ENCODE data around the gene KCND3. TPM values are rescaled to one million over a fixed set of nuclear protein-coding genes. Genes with fewer than 3 reads are reported as not detected.

Gene KCND3
- total and polyA plus RNA-seq, 2 donors (not counting 3 experiments of a cell fraction or from before 2014, with no cell fraction given), result 0.03 TPM; not detected in 1

DNA sequence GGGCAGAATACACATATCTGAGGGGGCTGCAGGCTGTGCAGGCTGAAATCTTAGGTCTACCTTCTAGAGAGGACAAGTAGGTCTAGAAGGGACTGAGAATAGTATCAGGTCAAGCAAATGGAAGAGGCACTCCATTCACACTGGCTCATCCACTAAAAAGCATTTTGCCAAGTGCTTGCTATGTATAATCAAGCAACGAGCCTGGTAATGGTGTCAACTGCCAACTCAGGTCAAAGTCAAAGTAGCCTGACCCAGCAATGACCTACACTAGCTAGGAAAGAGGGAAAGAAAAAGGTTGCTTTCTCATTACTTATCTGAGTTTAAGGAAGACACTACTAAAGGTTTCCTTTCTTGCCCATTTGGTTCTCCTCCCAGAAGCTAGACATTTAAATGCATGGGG is 10.8 kb downstream of the KCND3 start:
- no peaks in the 10 kb centered on the region for H3K4me1 ChIP-seq (ENCODE audit: control insufficient read depth, extremely low read depth, insufficient read depth, low read length)
- no peak for DNase-seq (ENCODE audit: low read depth, low spot score)
- intact Hi-C loops (cut with micrococcal nuclease), result no loop called here
- no peaks in the 10 kb centered on the region for H3K36me3 ChIP-seq (ENCODE audit: control insufficient read depth in 2 of 2, extremely low read depth in 1 of 2, insufficient read depth in 2 of 2, low read length in 2 of 2)
- no peaks in the 10 kb centered on the region for H3K27me3 ChIP-seq (ENCODE audit: control insufficient read depth in 2 of 2, insufficient read depth in 2 of 2, low read length in 2 of 2)
- H3K9ac ChIP-seq (replicated peaks; ENCODE audit: extremely low read depth, insufficient read depth, low read length), result no peak overlapping the region
- ChIA-PET CTCF (no interaction called here), POLR2A (no interaction called here)
- no peak for FAIRE-seq
- H3K9me3 ChIP-seq (replicated peaks; ENCODE audit: control insufficient read depth, insufficient read depth, low read length), result no peaks in the 10 kb centered on the region
- TF ChIP-seq, protein P1, sequence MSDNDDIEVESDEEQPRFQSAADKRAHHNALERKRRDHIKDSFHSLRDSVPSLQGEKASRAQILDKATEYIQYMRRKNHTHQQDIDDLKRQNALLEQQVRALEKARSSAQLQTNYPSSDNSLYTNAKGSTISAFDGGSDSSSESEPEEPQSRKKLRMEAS (IDR thresholded peaks at IDR 0.05; ENCODE audit: insufficient read depth, insufficient read length), result no peak
- TF ChIP-seq POLR2A (IDR thresholded peaks at IDR 0.05; ENCODE audit: low read depth, low read length) (no peak), JUN (IDR thresholded peaks at IDR 0.05; ENCODE audit: borderline replicate concordance, insufficient read depth, insufficient read length, low read depth) (no peak), CTCF (IDR thresholded peaks at IDR 0.05; ENCODE audit: extremely low read depth in 1 of 2, insufficient read depth in 1 of 2, low read depth in 1 of 2, low read length in 2 of 2) (no peak), FOS (IDR thresholded peaks at IDR 0.05; ENCODE audit: borderline replicate concordance, insufficient read depth, low read length) (no peak), POLR2AphosphoS5 (IDR thresholded peaks at IDR 0.05; ENCODE audit: insufficient read depth, low read depth, low read length) (no peak), EZH2 (IDR thresholded peaks at IDR 0.05; ENCODE audit: borderline replicate concordance, low read depth, low read length, severe bottlenecking) (no peak), GATA2 (IDR thresholded peaks at IDR 0.05; ENCODE audit: insufficient read depth, insufficient read length, low read depth, low read length) (no peak), MYC (IDR thresholded peaks at IDR 0.05; ENCODE audit: low read depth, low read length) (no peak)
- no peak overlapping the region for H3K4me2 ChIP-seq (ENCODE audit: insufficient read depth, low read length)
- H3K79me2 ChIP-seq (ENCODE audit: control insufficient read depth, insufficient read depth, low read length), result no peaks in the 10 kb centered on the region
- H3K27ac ChIP-seq (ENCODE audit: insufficient read depth, low read depth, low read length), result no peak overlapping the region
- no peak overlapping the region for H3K4me3 ChIP-seq (replicated peaks in 1 of 3; ENCODE audit: insufficient read depth in 1 of 3, low read depth in 1 of 3, low read length in 3 of 3)
- no peak overlapping the region for H2AFZ ChIP-seq (ENCODE audit: low read depth, low read length)
- no TSS peak for BruUV-seq (replicated peaks)
- no peaks in the 10 kb centered on the region for H3K9me1 ChIP-seq (replicated peaks; ENCODE audit: control insufficient read depth, extremely low read depth, insufficient read depth, low read length)
- dilution Hi-C loops (cut with MboI; ENCODE audit: extremely low pct_ligation_motif_present, low sequenced_read_pairs), result no loop called here
- H4K20me1 ChIP-seq (replicated peaks; ENCODE audit: control insufficient read depth, extremely low read depth, insufficient read depth, low read length), result no peaks in the 10 kb centered on the region

Measured in endothelial cell of umbilical vein (primary cell).